HepG2 (cell line): ENCODE results near the gene SURF6. TPM values are rescaled to one million over a fixed set of nuclear protein-coding genes. Genes with fewer than 3 reads are reported as not detected.

ENCODE experiments used
- EZH2 ChIP-seq: conservative IDR thresholded peaks from 2 replicates; pipeline ENCODE4 v1.6.1; 2012; ENCODE audit warnings: mild to moderate bottlenecking, low read depth, low read length, moderate library complexity
- FOXA3 ChIP-seq: IDR thresholded peaks from 2 replicates; pipeline ENCODE4 v1.6.1; 2016; ENCODE audit warnings: missing genetic modification reagents, missing compliant biosample characterization
- FOXJ3 ChIP-seq: sonication (generic); formaldehyde crosslinking; IDR thresholded peaks from 2 replicates; pipeline ENCODE4 v1.4.0; 2020; ENCODE audit warnings: missing genetic modification reagents, mild to moderate bottlenecking, borderline replicate concordance
- HIVEP1 ChIP-seq: sonication (generic); formaldehyde crosslinking; IDR thresholded peaks from 2 replicates; pipeline ENCODE4 v1.4.0; 2020; ENCODE audit warnings: mild to moderate bottlenecking, missing genetic modification reagents
- HNRNPK ChIP-seq: fragments of 200-400 bp; formaldehyde crosslinking; IDR thresholded peaks from 2 replicates; pipeline ENCODE4 v1.6.1; 2018; ENCODE audit warnings: low read length, low read depth, moderate library complexity, mild to moderate bottlenecking; ENCODE audit not compliant: poor library complexity, severe bottlenecking
- MED8 ChIP-seq: sonication (generic); formaldehyde crosslinking; IDR thresholded peaks from 2 replicates; pipeline ENCODE4 v1.8.1; 2023; ENCODE audit warnings: mild to moderate bottlenecking, missing genetic modification reagents; ENCODE audit not compliant: insufficient replicate concordance
- MIER2 ChIP-seq: IDR thresholded peaks from 2 replicates; pipeline ENCODE4 v1.6.1; 2016; ENCODE audit warnings: missing biosample characterization, missing genetic modification reagents
- MXD4 ChIP-seq: IDR thresholded peaks from 2 replicates; pipeline ENCODE4 v1.6.1; 2016; ENCODE audit warnings: mild to moderate bottlenecking, missing biosample characterization, missing genetic modification reagents
- NAIF1 ChIP-seq: sonication (generic); formaldehyde crosslinking; IDR thresholded peaks from 2 replicates; pipeline ENCODE4 v1.5.0; 2020; ENCODE audit warnings: mild to moderate bottlenecking, missing genetic modification reagents, borderline replicate concordance
- PLRG1 ChIP-seq: fragments of 450-650 bp; conservative IDR thresholded peaks from 2 replicates; pipeline ENCODE4 v1.6.1; 2016
- RFX3 ChIP-seq: IDR thresholded peaks from 2 replicates; pipeline ENCODE4 v1.6.1; 2016; ENCODE audit warnings: missing biosample characterization, missing genetic modification reagents
- SAP130 ChIP-seq: IDR thresholded peaks from 2 replicates; pipeline ENCODE4 v1.6.1; 2016; ENCODE audit warnings: low read depth
- SIN3A ChIP-seq: IDR thresholded peaks from 2 replicates; pipeline ENCODE4 v1.6.1; 2011; ENCODE audit warnings: low read depth, mild to moderate bottlenecking, control low read depth, low read length, borderline replicate concordance
- SMAD9 ChIP-seq: sonication (generic); formaldehyde crosslinking; IDR thresholded peaks from 2 replicates; pipeline ENCODE4 v1.5.1; 2020; ENCODE audit warnings: mild to moderate bottlenecking, missing genetic modification reagents
- THAP11 ChIP-seq: IDR thresholded peaks from 2 replicates; pipeline ENCODE4 v1.6.1; 2016; ENCODE audit warnings: missing biosample characterization, missing genetic modification reagents
- XRCC5 ChIP-seq: fragments of 200-400 bp; formaldehyde crosslinking; optimal IDR thresholded peaks from 2 replicates; pipeline ENCODE3; 2017; ENCODE audit warnings: mild to moderate bottlenecking, low read length
- ZFP36L2 ChIP-seq: sonication (generic); formaldehyde crosslinking; IDR thresholded peaks from 2 replicates; pipeline ENCODE4 v1.4.0; 2020; ENCODE audit warnings: missing genetic modification reagents
- ZFP41 ChIP-seq: sonication (generic); formaldehyde crosslinking; IDR thresholded peaks from 2 replicates; pipeline ENCODE4 v1.4.0; 2020; ENCODE audit warnings: mild to moderate bottlenecking, missing genetic modification reagents, borderline replicate concordance
- ZNF460 ChIP-seq: sonication (generic); formaldehyde crosslinking; IDR thresholded peaks from 2 replicates; pipeline ENCODE4 v1.5.1; 2020; ENCODE audit warnings: missing genetic modification reagents, mild to moderate bottlenecking, borderline replicate concordance
- ZNF589 ChIP-seq: sonication (generic); formaldehyde crosslinking; conservative IDR thresholded peaks from 2 replicates; pipeline ENCODE4 v1.8.0; 2022; ENCODE audit warnings: mild to moderate bottlenecking, moderate library complexity, missing genetic modification reagents
- ZNF605 ChIP-seq: sonication (generic); formaldehyde crosslinking; IDR thresholded peaks from 2 replicates; pipeline ENCODE4 v1.8.0; 2022; ENCODE audit warnings: mild to moderate bottlenecking, missing genetic modification reagents
- ZNF747 ChIP-seq: sonication (generic); formaldehyde crosslinking; IDR thresholded peaks from 2 replicates; pipeline ENCODE4 v1.8.1; 2023; ENCODE audit warnings: missing genetic modification reagents, mild to moderate bottlenecking, borderline replicate concordance
- ZNF777 ChIP-seq: sonication (generic); formaldehyde crosslinking; IDR thresholded peaks from 2 replicates; pipeline ENCODE4 v1.4.0; 2020; ENCODE audit warnings: missing genetic modification reagents
- ZNF781 ChIP-seq: sonication (generic); formaldehyde crosslinking; IDR thresholded peaks from 2 replicates; pipeline ENCODE4 v1.5.1; 2020; ENCODE audit warnings: borderline replicate concordance, mild to moderate bottlenecking, missing genetic modification reagents; ENCODE audit errors: not compliant biosample characterization
- polyA plus RNA-seq, 8 experiments: library from polyadenylated mRNA; depleted of rRNA in 3 of 8; stranded (reverse) in 7 of 8; unstranded in 1 of 8; fragments of >200 nt; fragmentation: Illumina TruSeq in 4 of 8; extraction: Trizol in 4 of 8; gene quantifications; 2 replicates each; pipeline versions ENCODE4 v1.2.1 to v1.2.3, GENCODE V29; 2011 to 2016; ENCODE audit warnings: low read depth in 4 of 8, missing spikeins in 1 of 8, mixed read lengths in 1 of 8; ENCODE audit not compliant: insufficient read depth in 1 of 8
- total RNA-seq, 5 experiments: library from RNA; depleted of rRNA; stranded (reverse); fragments of >200 nt; fragmentation: Illumina TruSeq; extraction: Trizol; gene quantifications; 2 replicates each; pipeline ENCODE4 v1.2.3, GENCODE V29; 2016; ENCODE audit warnings: low read depth in 1 of 5
- TF ChIP-seq, protein P1 (sequence below): sonication (generic); formaldehyde crosslinking; IDR thresholded peaks from 2 replicates; pipeline ENCODE4 v1.8.0; 2022; ENCODE audit warnings: mild to moderate bottlenecking, missing genetic modification reagents, borderline replicate concordance
- TF ChIP-seq, protein P2 (sequence below): sonication (generic); formaldehyde crosslinking; IDR thresholded peaks from 2 replicates; pipeline ENCODE4 v1.9.0; 2021; ENCODE audit warnings: missing genetic modification reagents, mild to moderate bottlenecking, borderline replicate concordance
- TF ChIP-seq, protein P3 (sequence below): sonication (generic); formaldehyde crosslinking; IDR thresholded peaks from 2 replicates; pipeline ENCODE4 v1.4.0; 2020; ENCODE audit warnings: missing genetic modification reagents

Gene SURF6
- total and polyA plus RNA-seq, 2 of the 13 experiments (the other 11 are each of a cell fraction or from before 2014, with no cell fraction given): 5.9 to 14.7 TPM

DNA sequence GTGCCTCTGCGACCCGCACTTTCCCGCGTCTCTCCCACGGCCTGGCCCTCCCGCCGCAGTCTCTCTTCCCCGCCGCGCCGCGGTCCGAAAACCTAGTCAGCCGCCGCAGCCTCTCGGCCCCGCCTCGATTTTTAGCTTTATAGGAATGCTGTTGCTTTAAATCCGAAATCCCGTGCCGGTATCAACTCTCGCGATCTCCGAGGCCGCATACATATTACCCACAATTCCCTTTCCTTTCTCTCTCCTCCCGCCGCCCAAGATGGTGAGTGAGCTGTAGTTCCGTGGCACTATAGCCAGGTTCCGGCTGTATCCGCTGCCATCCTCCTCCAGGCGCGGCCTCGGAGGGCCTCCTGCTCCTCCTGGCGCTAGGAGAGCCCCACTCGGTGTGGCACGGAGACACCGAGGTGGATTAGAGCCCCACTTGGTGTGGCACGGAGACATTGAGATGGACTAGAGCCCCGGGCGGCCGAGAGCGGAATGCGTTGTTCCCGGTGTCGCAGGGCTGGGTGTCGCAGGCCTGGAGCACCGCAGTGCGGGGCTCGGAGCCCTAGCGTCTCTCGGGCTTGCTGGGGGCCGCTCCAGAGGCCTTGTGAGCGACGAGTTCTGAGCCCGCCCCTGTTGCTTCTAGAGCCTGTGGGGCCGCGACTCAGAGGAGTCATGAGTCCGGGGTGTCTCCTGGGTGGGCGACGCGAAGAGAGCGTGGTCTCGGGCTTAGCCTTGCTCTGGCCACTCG is 12.2 kb upstream of the SURF6 start, which contains the start of the genes MED22 and RPL7A (continued):
- peak; percentile 88; the same call in 1 of the 2 replicates for TF ChIP-seq ZNF589 (CRISPR knock-in tag)
- TF ChIP-seq ZFP36L2 (CRISPR knock-in tag): no peak
- TF ChIP-seq FOXA3 (CRISPR knock-in tag): no peak
- no peak for TF ChIP-seq FOXJ3 (CRISPR knock-in tag)
- peak; percentile 91 for TF ChIP-seq HIVEP1 (CRISPR knock-in tag)
- TF ChIP-seq RFX3 (CRISPR knock-in tag): peak; percentile 14; the same call in 1 of the 2 replicates
- TF ChIP-seq MXD4 (CRISPR knock-in tag): peak; percentile 68; the same call in 1 of the 2 replicates
- TF ChIP-seq HNRNPK: peak; percentile 72
- no peak for TF ChIP-seq ZFP41 (CRISPR knock-in tag)
- TF ChIP-seq PLRG1: no peak
- TF ChIP-seq SAP130 (CRISPR knock-in tag): peak; percentile 83
- peak; percentile 87 for TF ChIP-seq THAP11 (CRISPR knock-in tag)
- TF ChIP-seq ZNF605 (CRISPR knock-in tag): peak; percentile 88
- TF ChIP-seq, protein P1, sequence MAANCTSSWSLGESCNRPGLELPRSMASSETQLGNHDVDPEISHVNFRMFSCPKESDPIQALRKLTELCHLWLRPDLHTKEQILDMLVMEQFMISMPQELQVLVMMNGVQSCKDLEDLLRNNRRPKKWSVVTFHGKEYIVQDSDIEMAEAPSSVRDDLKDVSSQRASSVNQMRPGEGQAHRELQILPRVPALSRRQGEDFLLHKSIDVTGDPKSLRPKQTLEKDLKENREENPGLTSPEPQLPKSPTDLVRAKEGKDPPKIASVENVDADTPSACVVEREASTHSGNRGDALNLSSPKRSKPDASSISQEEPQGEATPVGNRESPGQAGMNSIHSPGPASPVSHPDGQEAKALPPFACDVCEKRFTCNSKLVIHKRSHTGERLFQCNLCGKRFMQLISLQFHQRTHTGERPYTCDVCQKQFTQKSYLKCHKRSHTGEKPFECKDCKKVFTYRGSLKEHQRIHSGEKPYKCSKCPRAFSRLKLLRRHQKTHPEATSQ: 0 out of 2 replicates have a peak, but pooled peaks have one; percentile 10
- TF ChIP-seq, protein P2, sequence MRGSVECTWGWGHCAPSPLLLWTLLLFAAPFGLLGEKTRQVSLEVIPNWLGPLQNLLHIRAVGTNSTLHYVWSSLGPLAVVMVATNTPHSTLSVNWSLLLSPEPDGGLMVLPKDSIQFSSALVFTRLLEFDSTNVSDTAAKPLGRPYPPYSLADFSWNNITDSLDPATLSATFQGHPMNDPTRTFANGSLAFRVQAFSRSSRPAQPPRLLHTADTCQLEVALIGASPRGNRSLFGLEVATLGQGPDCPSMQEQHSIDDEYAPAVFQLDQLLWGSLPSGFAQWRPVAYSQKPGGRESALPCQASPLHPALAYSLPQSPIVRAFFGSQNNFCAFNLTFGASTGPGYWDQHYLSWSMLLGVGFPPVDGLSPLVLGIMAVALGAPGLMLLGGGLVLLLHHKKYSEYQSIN (CRISPR knock-in tag): no peak
- TF ChIP-seq, protein P3, sequence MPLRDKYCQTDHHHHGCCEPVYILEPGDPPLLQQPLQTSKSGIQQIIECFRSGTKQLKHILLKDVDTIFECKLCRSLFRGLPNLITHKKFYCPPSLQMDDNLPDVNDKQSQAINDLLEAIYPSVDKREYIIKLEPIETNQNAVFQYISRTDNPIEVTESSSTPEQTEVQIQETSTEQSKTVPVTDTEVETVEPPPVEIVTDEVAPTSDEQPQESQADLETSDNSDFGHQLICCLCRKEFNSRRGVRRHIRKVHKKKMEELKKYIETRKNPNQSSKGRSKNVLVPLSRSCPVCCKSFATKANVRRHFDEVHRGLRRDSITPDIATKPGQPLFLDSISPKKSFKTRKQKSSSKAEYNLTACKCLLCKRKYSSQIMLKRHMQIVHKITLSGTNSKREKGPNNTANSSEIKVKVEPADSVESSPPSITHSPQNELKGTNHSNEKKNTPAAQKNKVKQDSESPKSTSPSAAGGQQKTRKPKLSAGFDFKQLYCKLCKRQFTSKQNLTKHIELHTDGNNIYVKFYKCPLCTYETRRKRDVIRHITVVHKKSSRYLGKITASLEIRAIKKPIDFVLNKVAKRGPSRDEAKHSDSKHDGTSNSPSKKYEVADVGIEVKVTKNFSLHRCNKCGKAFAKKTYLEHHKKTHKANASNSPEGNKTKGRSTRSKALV (CRISPR knock-in tag): no peak
- no peak for TF ChIP-seq ZNF460 (CRISPR knock-in tag)
- no peak for TF ChIP-seq MIER2
- TF ChIP-seq MED8: peak; percentile 89
- TF ChIP-seq NAIF1 (CRISPR knock-in tag): no peak; the same call in 1 of the 2 replicates
- TF ChIP-seq SIN3A: peak; percentile 81; the same call in 1 of the 2 replicates
- 0 out of 2 replicates have a peak, but pooled peaks have one; percentile 54 for TF ChIP-seq SMAD9 (CRISPR knock-in tag)
- peak; percentile 79; the same call in 1 of the 2 replicates for TF ChIP-seq ZNF747
- peak; percentile 66 for TF ChIP-seq XRCC5
- peak; percentile 67; the same call in 1 of the 2 replicates for TF ChIP-seq ZNF777 (CRISPR knock-in tag)
- TF ChIP-seq ZNF781 (CRISPR knock-in tag): peak; percentile 74
- no peak for TF ChIP-seq EZH2
